ENCODE measurements around the gene PPFIBP2.

The PPFIBP2 gene

DNA sequence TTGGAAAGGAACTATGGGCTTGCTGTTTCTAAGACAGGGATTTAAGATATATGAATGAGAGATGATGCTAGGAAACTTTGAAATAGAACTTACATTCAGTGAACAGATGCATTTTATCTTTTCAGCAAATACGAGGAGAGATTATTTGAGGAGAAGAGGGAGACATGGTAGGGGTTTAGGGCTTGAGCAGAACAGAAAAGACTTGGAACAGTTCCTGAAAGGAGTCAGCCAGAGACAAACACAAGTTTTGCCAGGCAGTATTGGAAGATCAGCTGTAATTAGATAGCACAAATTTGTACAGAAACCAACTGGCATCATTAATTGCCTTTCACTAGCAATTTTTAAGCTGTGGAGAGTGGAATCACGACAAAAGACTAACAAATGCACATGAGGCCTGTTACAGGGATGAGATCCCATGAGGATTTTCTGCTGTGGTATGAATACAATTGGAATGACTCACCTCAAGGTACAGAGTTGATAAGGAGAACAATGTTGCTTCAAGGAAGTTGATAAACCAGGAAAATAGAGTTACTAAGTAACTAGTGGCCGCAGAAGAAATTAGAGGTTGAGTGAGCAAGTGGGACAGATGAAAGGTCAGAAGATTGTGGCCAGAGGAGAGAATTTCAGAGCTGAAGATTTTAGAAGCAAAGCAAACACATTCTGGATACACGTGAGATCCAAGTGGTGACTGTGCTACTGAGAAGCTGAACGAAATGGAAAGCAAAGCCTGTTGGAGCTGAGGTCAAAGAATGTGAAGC is 91.6 kb downstream of the PPFIBP2 start:
- no peak for DNase-seq

DNA sequence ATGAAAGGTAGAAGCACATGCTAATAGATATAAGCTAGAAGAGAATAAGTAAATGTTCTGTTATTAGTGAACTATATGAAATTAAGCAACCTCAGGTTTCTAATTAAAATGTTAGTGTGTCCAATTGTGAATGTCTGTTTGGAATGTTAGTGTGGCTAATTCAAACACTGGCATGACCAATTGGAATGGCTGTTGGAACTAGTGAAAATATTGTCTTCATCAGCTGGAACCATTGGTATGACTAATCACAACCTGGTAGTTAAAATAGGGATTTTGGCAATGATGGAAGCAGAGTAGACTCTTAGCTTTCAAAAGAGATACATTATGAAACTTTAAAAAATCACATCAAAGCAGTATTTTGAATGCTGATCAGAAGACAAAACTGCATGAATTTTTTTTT is 92.7 kb downstream of the PPFIBP2 start:
- DNase-seq, result no peak

DNA sequence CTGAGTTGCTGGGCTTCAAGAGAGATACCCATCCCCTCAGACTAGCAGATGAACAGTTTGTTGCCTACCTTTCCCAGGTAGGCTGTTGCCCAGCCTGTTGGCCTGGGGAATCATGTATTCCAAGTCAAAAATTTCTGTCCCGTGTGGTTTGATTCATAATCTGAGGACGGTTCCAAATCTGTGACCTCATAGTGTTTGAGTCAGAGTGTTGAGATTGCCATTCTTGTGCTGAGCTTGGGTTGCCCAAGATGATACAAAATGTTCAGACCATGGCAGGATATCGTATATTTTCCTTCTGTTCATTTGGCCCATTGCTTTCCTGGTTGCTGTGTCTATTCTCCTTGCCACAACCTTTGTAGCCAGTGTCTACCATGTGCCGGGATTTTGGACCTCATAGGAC is 95.2 kb downstream of the PPFIBP2 start:
- DNase-seq, result no peak

DNA sequence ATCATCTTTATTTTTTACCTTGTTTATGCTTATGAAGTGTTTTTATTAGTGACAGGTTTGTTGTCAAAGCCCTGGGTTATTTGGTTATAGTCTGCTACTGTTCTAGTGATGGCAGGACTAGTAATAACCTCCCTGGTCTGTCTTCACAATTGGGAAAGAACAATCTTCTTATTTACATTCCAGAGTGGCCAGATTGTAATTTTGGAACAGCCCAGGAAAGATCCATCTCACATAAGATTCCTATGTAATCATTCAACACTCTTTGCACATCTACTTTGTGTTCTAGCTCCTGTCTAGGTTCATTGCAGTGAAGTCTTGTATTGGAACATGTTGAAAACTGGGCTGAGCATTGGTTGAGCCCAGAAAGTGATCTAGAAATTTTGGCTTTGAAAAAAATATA is 95.7 kb downstream of the PPFIBP2 start:
- no peak for DNase-seq

DNA sequence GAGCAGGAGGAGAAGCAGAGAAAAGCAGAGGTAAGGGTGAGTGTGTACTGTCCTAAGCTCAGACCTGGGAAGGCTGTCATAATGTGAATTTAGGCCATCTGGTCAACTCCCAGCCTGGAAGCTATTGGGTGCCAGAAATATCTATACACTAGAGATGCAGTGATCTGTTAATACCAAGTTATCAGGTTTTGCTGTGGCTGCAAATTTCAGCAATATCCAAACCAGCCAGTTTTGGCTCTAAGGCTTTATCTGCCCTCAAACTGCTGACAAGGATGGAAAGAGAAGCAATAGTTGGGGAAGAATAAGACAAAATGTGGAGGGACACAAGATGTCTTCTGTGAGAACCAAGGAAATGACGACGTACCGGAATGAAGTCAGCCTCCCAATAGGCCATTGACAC is 96.6 kb downstream of the PPFIBP2 start:
- no peak for DNase-seq

DNA sequence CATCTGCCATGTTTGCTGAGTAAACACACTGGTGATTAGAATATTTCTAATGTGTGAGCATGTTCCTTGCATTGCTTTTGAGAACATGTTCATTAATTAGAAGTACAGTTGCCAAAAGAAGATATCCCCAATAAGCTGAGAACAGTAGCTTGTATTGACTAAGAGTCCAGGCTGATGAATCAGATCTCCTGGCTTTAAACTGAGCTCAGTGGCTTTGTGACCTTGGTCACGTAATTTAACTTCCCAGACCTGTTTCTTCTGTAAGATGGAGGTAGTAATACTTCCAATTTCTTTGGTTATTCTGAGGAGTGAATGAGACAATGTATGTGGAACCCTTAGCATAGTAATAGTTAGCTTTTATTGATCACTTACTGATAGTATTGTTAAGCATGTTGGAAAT is 97.6 kb downstream of the PPFIBP2 start:
- DNase-seq, result no peak

DNA sequence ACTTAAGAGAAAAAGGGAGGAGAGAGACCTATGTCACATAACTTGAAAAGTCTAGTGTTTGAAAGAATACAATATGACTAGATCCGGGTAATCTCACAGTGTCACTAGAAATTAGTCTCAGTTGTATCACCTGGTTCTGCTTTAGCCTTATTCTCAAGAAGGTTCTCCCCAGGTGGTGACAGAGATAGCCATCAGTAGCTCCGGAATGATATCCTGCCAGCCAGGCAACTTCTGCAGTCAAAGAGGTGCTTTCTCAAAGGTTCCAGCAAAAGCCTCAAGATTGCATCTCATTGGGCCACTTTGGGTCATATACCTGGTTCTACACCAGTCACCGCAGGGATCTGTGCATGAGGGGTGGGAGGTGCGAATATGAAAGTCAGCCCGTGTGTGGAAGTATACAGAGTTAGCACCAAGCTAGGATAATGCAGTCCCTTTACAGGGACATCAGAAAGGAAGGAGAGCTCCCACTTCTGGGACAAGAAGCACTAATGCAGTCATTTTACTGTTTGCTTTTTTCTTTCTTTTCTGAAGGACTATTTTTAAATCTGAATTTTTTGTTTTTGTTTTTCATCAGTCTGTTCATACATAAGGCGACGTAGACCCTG is 98.4 kb downstream of the PPFIBP2 start:
- DNase-seq, result no peak

DNA sequence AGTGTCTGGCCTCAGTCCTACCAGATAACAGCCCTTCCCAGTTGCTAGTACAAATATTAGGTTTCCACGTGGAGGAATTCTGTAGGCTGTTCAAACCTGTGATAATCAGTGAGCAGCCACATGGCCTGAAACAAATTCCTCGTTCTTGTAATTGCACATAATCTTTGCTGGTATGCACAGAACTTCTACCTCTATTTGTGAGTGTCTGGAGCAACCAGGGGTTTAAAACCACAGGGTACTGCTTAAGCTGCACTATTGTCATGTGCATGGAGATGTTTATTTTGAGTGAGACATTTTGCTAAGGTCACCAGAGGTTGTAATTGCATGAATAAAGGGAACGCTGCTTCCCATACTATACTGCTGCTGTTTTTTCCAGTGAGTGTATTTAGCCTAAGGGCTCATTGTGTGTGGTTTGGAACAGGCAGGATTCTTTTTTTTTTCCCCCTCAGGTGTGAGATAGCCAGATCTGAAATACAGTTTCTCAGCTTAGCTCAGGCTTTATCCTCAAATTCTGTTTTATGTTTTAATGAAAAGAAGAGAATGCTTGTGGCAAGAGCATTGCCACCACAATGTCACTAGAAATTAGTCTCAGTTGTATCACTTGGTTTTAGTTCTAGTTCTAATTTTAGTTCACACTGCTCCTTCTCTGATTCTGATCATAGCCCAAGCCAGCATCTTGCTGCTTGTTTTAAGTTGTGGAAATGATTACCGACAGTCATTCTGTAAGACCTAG is 99.0 kb downstream of the PPFIBP2 start:
- no peak for DNase-seq

DNA sequence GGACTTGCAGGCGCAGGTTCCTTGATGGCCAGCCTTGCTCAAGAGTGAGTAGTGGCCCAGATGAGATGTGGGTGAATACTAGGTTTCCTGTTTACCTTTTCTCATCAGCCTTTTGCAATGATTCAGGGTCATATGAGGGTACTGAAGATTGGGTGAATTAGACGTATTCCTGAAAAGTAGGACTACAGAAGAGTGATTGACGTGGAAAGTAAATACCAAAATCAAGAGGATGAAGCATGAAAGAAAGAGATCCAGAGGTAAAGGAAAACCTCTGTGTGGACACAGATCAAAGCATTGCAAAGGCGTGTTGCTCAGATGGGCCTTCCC is 99.6 kb downstream of the PPFIBP2 start:
- DNase-seq, result no peak

DNA sequence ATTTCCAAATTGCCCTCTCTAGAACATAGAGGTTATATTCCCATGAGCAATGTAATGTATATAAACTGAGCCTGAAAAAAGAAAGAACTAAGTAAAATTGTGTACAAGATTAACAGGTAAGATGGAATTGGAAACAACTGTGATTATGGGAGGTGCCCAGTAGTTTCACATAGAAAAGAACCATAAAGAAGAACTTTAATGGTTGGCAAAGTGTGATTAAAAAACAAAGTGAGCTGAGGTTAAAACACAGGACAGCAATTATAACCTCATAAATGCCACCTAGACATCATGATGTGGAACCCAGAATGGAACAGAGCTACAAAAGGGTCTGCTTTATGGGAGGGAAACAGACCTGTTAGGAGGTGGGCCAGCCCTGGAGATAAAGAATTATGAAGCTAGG is 100.9 kb downstream of the PPFIBP2 start:
- DNase-seq, result no peak

DNA sequence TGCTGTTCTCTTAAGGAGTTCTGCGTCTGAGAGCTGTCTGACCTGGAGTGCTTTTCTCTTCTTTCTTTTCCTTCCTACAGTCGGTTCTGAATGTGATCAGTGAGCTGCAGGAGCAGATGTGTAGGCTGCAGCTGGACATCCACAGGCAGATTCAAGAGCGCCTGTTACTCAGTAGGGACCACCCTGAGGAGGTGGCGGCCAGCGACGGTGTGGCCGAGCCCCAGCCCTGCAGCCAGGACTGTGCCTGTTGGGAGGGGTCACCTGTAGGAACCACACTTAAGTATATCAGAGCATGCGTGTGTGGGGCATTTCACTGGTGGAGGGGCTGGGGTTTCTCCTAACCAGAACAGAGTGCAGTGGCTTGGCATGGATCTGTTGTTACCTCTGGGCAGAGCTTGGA is 103.2 kb downstream of the PPFIBP2 start:
- DNase-seq, result no peak

DNA sequence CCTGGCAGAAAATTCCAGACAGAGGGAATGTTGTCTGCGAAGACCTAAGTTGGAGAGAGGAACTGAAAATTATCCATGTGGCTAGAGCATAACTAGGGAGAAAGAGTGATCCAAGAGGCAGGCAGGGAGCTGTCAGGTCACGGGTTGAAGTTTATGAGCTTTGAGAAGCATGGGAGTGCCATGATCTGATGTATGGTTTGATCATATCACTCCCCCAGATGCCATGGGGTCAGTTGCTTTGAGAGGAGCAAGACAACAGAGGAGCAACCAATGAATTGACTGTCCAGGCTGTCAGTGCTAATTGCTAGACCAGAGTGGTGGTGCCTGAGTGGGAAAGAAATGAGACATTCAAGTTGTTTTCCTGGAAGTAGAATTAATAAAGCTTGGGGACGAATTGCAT is 105.5 kb downstream of the PPFIBP2 start:
- no peak for DNase-seq

DNA sequence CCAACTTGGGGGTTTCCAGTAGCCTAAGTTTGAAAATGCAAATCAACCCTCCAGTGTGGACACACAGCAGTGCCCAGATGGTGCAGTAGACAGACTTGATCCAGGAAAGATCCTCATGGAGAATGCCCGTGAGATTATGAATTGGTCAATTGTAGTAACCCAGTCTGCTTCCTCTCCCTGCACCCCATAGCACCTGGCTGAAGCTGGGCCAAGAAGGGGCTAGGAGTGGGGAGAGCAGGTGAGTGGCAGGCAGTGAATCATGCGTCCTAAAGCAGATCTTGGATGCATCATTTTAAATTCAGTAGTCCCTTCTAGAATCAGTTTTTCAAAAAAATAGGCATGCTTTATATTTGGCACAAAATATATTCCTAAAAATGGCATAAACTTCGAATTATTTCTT is 107.3 kb downstream of the PPFIBP2 start:
- DNase-seq, result no peak

DNA sequence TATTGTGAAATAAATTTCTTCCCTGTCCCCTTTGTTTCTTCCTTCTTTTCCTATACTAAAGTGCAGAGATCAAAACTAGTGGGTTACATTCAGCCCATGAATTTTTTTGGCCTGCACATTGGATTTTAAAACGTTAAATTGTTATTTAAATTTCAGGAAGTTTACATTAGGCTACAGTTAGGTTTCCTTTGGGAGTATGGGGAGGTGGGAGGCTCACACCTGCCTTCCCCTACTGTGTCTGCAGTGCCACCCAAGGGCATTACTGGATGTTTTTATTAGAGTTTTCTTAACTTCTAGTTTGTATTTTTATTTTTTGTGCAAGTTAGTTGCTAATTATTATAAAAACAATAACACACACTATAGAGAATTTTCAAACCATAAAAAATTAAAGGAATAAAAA is 107.8 kb downstream of the PPFIBP2 start:
- no peak for DNase-seq

DNA sequence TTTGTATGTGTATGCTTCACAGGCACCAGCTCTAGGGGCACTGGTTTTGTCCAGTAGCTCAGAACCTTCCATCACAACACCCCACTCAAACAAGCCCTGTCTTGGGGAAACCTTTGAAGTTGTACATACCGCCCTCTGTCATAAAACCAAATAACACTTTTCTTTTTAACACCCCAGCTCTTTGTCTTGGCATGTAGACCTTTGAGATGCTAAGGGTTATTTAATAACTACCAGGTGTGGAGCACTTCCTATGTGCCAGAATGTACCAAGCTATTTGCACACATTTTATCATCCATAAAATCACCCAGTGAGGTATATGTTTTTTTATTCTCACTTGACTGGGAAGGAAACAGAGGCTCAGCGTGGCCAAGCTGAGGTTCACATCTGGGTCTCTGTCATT is 108.9 kb downstream of the PPFIBP2 start:
- no peak for DNase-seq

DNA sequence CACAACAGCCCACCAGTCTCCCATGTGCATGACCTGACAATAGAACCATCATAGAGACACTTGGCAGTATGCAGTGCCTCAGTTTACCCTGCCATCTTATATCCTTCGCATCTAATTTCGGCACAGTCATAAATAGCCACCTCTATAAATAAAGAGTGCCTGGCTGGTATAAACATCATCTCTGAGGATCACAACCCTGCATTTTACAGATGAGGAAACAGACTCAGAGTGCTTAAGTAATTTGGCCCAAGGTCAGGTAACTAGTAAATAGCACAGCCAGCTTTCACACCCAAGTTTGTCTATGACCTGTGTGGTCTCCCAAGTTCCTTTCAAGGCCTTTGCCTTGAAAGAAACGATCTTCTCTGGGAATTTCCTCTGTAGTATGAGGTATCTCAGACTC is 114.9 kb downstream of the PPFIBP2 start:
- DNase-seq, result no peak

DNA sequence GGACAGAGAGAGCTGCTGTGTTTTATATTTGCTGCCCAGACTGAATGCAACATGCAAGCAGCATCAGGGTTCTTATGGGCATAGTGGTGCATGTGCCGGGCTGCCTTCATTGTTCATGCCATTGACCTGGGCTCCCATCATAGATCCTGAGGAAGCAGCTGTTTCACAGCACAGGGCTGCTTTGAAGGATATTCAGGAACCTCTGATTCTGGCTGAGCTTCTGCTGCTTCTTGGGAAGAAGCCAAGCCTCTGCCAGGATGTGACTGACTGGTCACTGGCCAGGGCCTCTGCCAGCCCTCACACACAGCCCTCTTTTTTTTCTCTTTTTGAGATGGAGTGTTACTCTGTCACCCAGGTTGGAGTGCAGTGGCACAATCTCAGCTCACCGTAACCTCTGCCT is 116.2 kb downstream of the PPFIBP2 start:
- DNase-seq, result no peak

DNA sequence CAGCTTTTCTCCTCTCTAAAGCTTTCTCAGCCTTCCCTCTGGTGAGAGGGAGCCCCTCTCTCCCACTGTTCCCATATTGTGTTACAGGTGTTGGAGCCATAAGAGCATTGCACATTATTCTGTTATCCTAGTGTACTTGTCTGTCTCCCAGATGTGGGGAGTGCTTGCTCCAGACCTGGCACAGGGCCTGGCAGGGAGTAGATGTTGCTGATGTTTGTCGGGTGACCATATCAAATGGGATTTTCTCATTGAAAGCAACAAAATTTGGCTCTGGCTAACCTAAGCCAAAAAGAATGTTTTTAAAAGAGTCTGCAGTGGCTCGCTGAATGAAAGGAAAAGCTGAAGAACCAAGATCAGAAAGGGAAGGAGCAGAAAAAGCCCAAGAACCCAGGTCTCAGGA is 118.4 kb downstream of the PPFIBP2 start:
- DNase-seq, result no peak

DNA sequence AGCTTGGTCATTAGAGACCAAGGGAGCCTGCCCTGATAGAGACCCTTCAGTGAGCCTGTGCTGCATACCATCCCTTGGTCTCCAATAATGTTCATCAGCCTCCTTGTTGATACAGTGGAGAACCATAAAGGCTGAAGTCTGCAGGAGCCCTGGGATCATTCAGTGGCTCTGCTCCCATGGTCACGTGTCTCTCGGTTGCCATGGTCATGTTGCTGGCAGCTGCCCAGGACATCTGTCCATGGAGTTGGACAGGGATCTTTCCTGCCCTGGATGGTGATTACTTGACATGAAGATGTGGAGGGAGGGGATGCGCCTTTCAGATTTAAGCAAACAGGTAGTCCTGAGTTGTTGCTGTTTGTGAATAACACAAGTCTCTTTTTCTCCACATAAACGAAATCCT is 121.3 kb downstream of the PPFIBP2 start:
- DNase-seq, result peak; percentile 32 to 74

DNA sequence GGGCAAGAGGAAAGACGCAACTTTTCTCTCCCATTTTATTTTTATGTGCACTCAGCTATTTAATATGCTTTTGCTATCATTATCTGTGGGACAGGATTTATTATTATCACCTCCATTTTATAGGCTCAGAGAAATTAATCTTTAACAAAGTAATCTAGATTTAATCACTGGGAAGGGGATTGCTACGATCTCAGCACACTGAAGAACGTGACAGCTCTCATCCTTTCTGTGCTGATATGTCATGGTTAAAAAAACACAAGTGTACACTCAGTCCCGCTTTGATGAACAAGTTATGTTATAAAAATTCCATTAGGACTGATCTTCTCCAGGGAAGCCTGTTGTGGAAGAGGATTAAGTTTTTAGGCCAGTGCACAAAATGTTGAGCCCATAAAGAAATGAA is 121.9 kb downstream of the PPFIBP2 start:
- DNase-seq, result no peak

DNA sequence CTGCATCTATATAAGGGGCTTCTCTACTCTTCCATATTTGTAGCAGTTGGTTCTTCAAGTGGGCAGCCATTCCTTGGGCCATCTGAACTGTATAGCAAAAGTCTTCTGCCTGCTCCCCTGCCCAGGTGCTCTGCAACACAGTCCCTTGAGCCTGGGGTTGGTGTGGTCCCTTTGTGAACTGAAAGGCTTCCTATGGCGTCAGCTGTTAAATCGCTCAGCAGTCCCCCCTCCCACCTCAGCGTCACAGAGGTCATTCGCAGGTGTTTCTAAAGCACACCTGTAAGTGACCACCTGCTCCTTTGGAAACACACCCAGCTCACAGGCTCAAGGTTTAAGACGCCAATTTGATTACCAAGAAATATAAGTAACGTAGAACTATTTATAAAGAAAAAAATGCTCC is 122.6 kb downstream of the PPFIBP2 start:
- DNase-seq, result no peak

DNA sequence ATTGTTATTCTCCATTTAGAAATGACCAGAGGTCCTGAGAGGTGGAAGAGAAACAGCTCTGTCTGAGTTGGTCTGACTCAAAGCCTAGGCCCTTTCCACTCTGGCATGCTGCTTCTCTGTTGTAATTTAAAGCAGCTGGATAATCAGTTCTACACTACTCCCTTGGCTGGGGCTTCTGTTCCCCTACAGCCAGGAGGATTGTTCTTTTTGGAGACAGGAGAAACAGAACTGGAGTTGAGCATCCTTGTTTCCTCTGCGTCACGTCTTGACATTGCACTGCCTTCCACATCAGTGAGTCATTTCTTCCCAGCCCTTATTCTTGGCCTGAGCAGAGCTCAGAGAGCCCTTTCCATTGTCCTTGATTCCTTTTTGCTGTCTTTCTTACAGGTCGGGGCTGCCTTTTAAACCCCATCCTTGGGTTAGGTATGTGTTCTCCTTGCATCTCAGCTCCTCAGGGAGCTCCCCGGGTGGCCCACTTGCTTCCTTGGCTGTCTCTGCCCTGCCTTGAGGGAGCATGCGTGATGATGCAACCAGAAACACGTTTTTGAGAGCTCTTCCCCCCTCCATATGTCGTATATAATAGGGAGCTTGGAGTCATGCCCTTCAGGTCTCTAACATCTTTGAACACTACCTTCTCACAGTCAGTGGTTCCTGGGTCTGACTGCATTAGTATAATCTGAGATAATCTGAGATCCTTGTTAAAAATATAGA is 123.8 kb downstream of the PPFIBP2 start:
- DNase-seq, result peak in 1 of 2 experiments; percentile 20

DNA sequence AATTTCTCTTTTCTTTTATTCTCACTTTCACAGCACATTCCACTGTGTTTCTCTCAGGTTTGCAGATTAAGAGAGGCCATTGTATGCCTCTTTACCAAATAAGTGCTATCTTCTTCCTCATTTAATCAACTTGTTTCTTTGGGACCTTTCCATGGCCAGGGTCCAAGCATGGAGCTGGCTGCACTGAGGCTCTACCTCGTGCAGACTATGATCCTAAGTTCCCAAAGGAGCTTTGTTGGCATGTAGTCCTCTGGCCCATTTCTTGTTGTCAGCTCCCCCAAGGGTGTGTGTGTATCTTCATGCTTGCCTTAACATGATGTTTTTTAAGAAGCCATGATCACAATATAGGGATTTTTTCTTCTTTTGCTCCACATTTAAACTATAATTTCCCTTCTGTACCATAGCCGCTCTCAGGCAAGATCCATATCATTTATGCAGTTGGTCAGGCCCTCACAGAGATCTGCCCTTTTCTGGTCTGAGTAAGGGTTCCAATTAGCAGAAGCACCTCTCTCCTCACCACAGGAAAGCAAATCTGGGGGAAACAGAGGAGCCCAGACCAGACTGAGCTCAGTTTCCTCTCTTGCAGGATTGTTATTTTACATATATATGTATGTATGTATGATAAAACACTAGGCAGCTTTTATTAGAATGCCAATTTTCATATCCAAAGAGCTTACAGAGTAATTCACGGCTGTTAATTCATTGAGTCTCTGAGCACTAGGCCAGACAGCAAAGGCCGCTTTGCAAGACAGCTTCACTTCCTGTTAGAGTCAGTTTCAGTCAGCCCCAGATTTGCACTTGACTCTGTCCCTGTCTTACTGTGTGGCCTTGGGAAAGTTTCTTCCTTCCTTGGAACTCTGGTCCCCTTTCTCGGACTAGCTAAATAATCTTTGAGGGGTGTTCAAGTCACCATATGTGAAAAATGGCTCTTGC is 125.2 kb downstream of the PPFIBP2 start:
- no peak for DNase-seq

All from NCI-H524 (cell line).